WTC11 (cell line): Measurements from ENCODE around the gene CADM2. TPM values are rescaled to one million over a fixed set of nuclear protein-coding genes. Genes with fewer than 3 reads are reported as not detected.

Experiments
- ATAC-seq: fragments of 200-7000 bp; cut with Tn5 transposase; 2 replicates; pipeline ENCODE4 v1.10.0; 2021; ENCODE audit warnings: mild to moderate bottlenecking, moderate library complexity
- CTCF ChIA-PET: fragments of 300-600 bp; sonication (Branson Sonifier 250); formaldehyde crosslinking; loops from one replicate; lab custom pipeline; 2021; ENCODE audit warnings: antibody characterized with exemption; lab: Charles Lee
- POLR2A ChIA-PET: fragments of 350-600 bp; sonication (Branson Sonifier 250); formaldehyde crosslinking; loops from one replicate; lab custom pipeline; 2021; ENCODE audit warnings: antibody characterized with exemption; lab: Charles Lee
- DNase-seq: peaks from one replicate; pipeline ENCODE4 v3.0.0; 2021; ENCODE audit warnings: low spot score
- H3K27ac Mint-ChIP-seq: 2 replicates; pipeline ENCODE4 v1.8.0; 2021; ENCODE audit warnings: mixed read lengths
- H3K27me3 Mint-ChIP-seq: 2 replicates; pipeline ENCODE4 v1.8.0; 2021; ENCODE audit warnings: low read depth, mild to moderate bottlenecking, moderate library complexity, mixed read lengths
- H3K36me3 Mint-ChIP-seq: 2 replicates; pipeline ENCODE4 v1.8.0; 2021; ENCODE audit warnings: mixed read lengths
- H3K4me1 Mint-ChIP-seq: 2 replicates; pipeline ENCODE4 v1.8.0; 2022; ENCODE audit warnings: mixed read lengths
- H3K4me3 Mint-ChIP-seq: 2 replicates; pipeline ENCODE4 v1.8.0; 2021; ENCODE audit warnings: mild to moderate bottlenecking, moderate library complexity, mixed read lengths
- H3K9me3 Mint-ChIP-seq: 2 replicates; pipeline ENCODE4 v1.8.0; 2021; ENCODE audit warnings: mixed read lengths
- ATF6 ChIP-seq: sonication (generic); formaldehyde crosslinking; IDR thresholded peaks from 2 replicates; pipeline ENCODE4 v1.8.1; 2023; ENCODE audit warnings: mild to moderate bottlenecking, missing genetic modification reagents
- ELF4 ChIP-seq: sonication (generic); formaldehyde crosslinking; IDR thresholded peaks from 2 replicates; pipeline ENCODE4 v1.8.1; 2022; ENCODE audit warnings: low read depth, mild to moderate bottlenecking, moderate library complexity, missing genetic modification reagents
- ESRRA ChIP-seq: sonication (generic); formaldehyde crosslinking; IDR thresholded peaks from 2 replicates; pipeline ENCODE4 v1.8.1; 2022; ENCODE audit warnings: mild to moderate bottlenecking, missing genetic modification reagents, borderline replicate concordance
- FOXP4 ChIP-seq: sonication (generic); formaldehyde crosslinking; IDR thresholded peaks from 2 replicates; pipeline ENCODE4 v1.8.0; 2022; ENCODE audit warnings: mild to moderate bottlenecking, missing genetic modification reagents
- HMGA2 ChIP-seq: fragments of 250-450 bp; sonication (Bioruptor Pico); IDR thresholded peaks from 2 replicates; pipeline ENCODE4 v1.4.0; 2021; ENCODE audit warnings: mild to moderate bottlenecking, moderate library complexity
- MLX ChIP-seq: sonication (generic); formaldehyde crosslinking; IDR thresholded peaks from 2 replicates; pipeline ENCODE4 v1.8.1; 2023; ENCODE audit warnings: mild to moderate bottlenecking, missing genetic modification reagents, moderate library complexity
- MXD4 ChIP-seq: fragments of 250-450 bp; sonication (Bioruptor Pico); IDR thresholded peaks from 2 replicates; pipeline ENCODE4 v1.8.0; 2021; ENCODE audit warnings: mild to moderate bottlenecking, moderate library complexity, borderline replicate concordance
- MYBL2 ChIP-seq: sonication (generic); formaldehyde crosslinking; IDR thresholded peaks from 2 replicates; pipeline ENCODE4 v1.8.1; 2023; ENCODE audit warnings: mild to moderate bottlenecking, moderate library complexity, missing genetic modification reagents
- SMAD3 ChIP-seq: sonication (generic); formaldehyde crosslinking; IDR thresholded peaks from 2 replicates; pipeline ENCODE4 v1.8.0; 2022; ENCODE audit warnings: missing genetic modification reagents, mild to moderate bottlenecking, borderline replicate concordance
- SP1 ChIP-seq: sonication (generic); formaldehyde crosslinking; conservative IDR thresholded peaks from 2 replicates; pipeline ENCODE4 v1.8.1; 2022; ENCODE audit warnings: missing genetic modification reagents
- TCF7 ChIP-seq: sonication (generic); formaldehyde crosslinking; IDR thresholded peaks from 2 replicates; pipeline ENCODE4 v1.8.0; 2022; ENCODE audit warnings: mild to moderate bottlenecking, low read depth, missing genetic modification reagents, moderate library complexity
- TP53 ChIP-seq: sonication (generic); formaldehyde crosslinking; IDR thresholded peaks from 2 replicates; pipeline ENCODE4 v1.8.1; 2023; ENCODE audit warnings: mild to moderate bottlenecking, missing genetic modification reagents
- total RNA-seq: library from RNA; stranded (reverse); gene quantifications from 3 replicates; pipeline ENCODE4 v1.2.3, GENCODE V29; 2021
- TF ChIP-seq, protein P1 (sequence below): sonication (generic); formaldehyde crosslinking; IDR thresholded peaks from 2 replicates; pipeline ENCODE4 v1.8.1; 2023; ENCODE audit warnings: mild to moderate bottlenecking, missing genetic modification reagents, borderline replicate concordance

Gene CADM2
- total RNA-seq, 1 experiment from 2014 or later = 18.8 TPM

- TF ChIP-seq, protein P1, sequence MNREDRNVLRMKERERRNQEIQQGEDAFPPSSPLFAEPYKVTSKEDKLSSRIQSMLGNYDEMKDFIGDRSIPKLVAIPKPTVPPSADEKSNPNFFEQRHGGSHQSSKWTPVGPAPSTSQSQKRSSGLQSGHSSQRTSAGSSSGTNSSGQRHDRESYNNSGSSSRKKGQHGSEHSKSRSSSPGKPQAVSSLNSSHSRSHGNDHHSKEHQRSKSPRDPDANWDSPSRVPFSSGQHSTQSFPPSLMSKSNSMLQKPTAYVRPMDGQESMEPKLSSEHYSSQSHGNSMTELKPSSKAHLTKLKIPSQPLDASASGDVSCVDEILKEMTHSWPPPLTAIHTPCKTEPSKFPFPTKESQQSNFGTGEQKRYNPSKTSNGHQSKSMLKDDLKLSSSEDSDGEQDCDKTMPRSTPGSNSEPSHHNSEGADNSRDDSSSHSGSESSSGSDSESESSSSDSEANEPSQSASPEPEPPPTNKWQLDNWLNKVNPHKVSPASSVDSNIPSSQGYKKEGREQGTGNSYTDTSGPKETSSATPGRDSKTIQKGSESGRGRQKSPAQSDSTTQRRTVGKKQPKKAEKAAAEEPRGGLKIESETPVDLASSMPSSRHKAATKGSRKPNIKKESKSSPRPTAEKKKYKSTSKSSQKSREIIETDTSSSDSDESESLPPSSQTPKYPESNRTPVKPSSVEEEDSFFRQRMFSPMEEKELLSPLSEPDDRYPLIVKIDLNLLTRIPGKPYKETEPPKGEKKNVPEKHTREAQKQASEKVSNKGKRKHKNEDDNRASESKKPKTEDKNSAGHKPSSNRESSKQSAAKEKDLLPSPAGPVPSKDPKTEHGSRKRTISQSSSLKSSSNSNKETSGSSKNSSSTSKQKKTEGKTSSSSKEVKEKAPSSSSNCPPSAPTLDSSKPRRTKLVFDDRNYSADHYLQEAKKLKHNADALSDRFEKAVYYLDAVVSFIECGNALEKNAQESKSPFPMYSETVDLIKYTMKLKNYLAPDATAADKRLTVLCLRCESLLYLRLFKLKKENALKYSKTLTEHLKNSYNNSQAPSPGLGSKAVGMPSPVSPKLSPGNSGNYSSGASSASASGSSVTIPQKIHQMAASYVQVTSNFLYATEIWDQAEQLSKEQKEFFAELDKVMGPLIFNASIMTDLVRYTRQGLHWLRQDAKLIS (CRISPR knock-in tag) = no peak
- TF ChIP-seq TP53 (CRISPR knock-in tag) (no peak), HMGA2 (CRISPR knock-in tag) (no peak)
Measured at GRCh38 chr3:85068911-85069310, 110.1 kb downstream of the CADM2 start (continued).

DNA sequence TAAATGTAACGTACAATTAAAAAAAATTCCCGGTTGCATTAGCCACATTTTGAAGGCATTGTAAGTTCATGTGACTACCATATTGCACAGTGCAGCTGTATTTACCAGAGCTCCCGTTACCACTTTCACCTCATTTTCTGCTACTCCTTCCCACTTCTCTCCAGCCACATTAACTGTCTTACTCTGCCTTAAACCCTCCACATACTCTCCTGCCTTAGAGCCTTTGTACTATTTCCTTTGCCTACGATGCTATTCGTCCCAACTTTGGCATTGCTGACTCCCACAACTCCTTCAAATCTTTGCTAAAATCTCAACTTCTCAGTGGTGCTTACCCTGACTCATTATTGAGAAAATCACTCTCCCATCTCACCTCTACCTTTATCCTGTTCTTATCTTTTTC is 115.2 kb downstream of the CADM2 start:
- CTCF ChIA-PET = no interaction called here
- peak overlapping the region; percentile 38; the same call in 1 of the 2 replicates for H3K27ac Mint-ChIP-seq
- TF ChIP-seq ATF6 (CRISPR knock-in tag) (no peak), ESRRA (CRISPR knock-in tag) (no peak), TCF7 (CRISPR knock-in tag) (no peak), MYBL2 (CRISPR knock-in tag) (no peak), MXD4 (no peak)
- TF ChIP-seq, protein P1 (CRISPR knock-in tag) = no peak
- no peaks in the 10 kb centered on the region for H3K27me3 Mint-ChIP-seq
- POLR2A ChIA-PET = no interaction called here
- no peak overlapping the region for H3K4me3 Mint-ChIP-seq
- H3K36me3 Mint-ChIP-seq = no peaks in the 10 kb centered on the region
- ATAC-seq (peak; percentile 57; the same call in 1 of the 2 replicates), DNase-seq (no peak)
- H3K9me3 Mint-ChIP-seq = no peaks in the 10 kb centered on the region
- peaks cover 23% of the 10 kb centered on the region for H3K4me1 Mint-ChIP-seq

DNA sequence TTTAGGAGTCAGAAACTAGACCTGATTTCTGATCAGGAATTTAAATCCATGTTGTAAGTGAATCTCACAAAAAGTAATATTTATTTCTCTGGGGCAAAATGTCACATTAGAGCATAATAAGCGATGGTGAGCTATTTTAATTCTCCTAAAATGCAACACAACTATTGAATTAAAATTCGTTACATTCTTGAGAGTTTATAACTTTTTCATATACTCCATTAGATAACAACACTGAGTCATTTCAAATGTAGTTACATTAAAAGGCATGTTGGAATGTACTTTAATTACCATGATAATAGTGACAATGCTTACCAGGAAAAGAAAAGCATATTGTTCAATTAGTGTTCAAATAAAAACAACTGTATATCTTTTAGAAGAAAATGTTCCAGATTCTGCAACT is 116.9 kb downstream of the CADM2 start:
- ChIA-PET CTCF (no interaction called here), POLR2A (no interaction called here)
- no peak overlapping the region for H3K4me3 Mint-ChIP-seq
- no peaks in the 10 kb centered on the region for H3K9me3 Mint-ChIP-seq
- H3K27ac Mint-ChIP-seq = peak overlapping the region; percentile 79; the same call in 1 of the 2 replicates
- no peaks in the 10 kb centered on the region for H3K36me3 Mint-ChIP-seq
- no peaks in the 10 kb centered on the region for H3K27me3 Mint-ChIP-seq
- DNase-seq = no peak
- ATAC-seq = no peak
- peaks cover 23% of the 10 kb centered on the region for H3K4me1 Mint-ChIP-seq
- TF ChIP-seq SMAD3 (no peak), TCF7 (CRISPR knock-in tag) (no peak), SP1 (CRISPR knock-in tag) (no peak), ELF4 (CRISPR knock-in tag) (no peak), FOXP4 (CRISPR knock-in tag) (no peak), MLX (CRISPR knock-in tag) (no peak)
- TF ChIP-seq, protein P1 (CRISPR knock-in tag) = no peak
